GM23338 (cell line): Measurements from ENCODE around the gene OSBPL10. TPM values are rescaled to one million over a fixed set of nuclear protein-coding genes. Genes with fewer than 3 reads are reported as not detected.

Source experiments
- ATAC-seq: fragments of 200-7000 bp; cut with Tn5 transposase; 3 replicates; pipeline ENCODE4 v1.9.1; 2020
- DNase-seq: peaks from one replicate; pipeline ENCODE4 v3.0.0-alpha.2; 2015; ENCODE audit warnings: low spot score
- H2AFZ ChIP-seq: fragments of 200-600 bp; sonication (generic); 2 replicates; pipeline ENCODE4 v1.8.0; 2016; ENCODE audit warnings: antibody characterized with exemption, mild to moderate bottlenecking, moderate library complexity
- H3F3A ChIP-seq: fragments of 200-600 bp; sonication (generic); replicated peaks from 2 replicates; pipeline ENCODE4 v1.8.0; 2017; ENCODE audit warnings: antibody characterized with exemption, mixed run types, low read depth
- H3K27ac ChIP-seq: fragments of 200-600 bp; sonication (generic); 2 replicates; pipeline ENCODE4 v1.6.1; 2016; ENCODE audit warnings: low read depth
- H3K27me3 ChIP-seq: fragments of 200-600 bp; sonication (generic); 2 replicates; pipeline ENCODE4 v1.8.0; 2016; ENCODE audit warnings: mild to moderate bottlenecking, mixed run types, moderate library complexity; ENCODE audit not compliant: insufficient read depth
- H3K36me3 ChIP-seq: fragments of 200-600 bp; sonication (generic); 2 replicates; pipeline ENCODE4 v1.8.0; 2016; ENCODE audit warnings: mild to moderate bottlenecking; ENCODE audit not compliant: insufficient read depth
- H3K4me1 ChIP-seq: fragments of 200-600 bp; sonication (generic); 2 replicates; pipeline ENCODE4 v1.8.0; 2016; ENCODE audit warnings: mild to moderate bottlenecking, moderate library complexity; ENCODE audit not compliant: insufficient read depth
- H3K4me2 ChIP-seq: fragments of 200-600 bp; sonication (generic); 2 replicates; pipeline ENCODE4 v1.7.1; 2017; ENCODE audit warnings: mixed run types
- H3K4me3 ChIP-seq: fragments of 200-600 bp; sonication (generic); 2 replicates; pipeline ENCODE4 v1.6.1; 2016; ENCODE audit warnings: mixed run types
- H3K79me2 ChIP-seq: fragments of 200-600 bp; sonication (generic); replicated peaks from 2 replicates; pipeline ENCODE4 v1.8.0; 2017; ENCODE audit warnings: mild to moderate bottlenecking; ENCODE audit not compliant: insufficient read depth
- H3K9me2 ChIP-seq: fragments of 200-600 bp; sonication (generic); 2 replicates; pipeline ENCODE4 v1.8.0; 2017; ENCODE audit not compliant: insufficient read depth
- H4K20me1 ChIP-seq: fragments of 200-600 bp; sonication (generic); replicated peaks from 2 replicates; pipeline ENCODE4 v1.8.0; 2017; ENCODE audit warnings: mild to moderate bottlenecking; ENCODE audit not compliant: insufficient read depth
- H3K27ac Mint-ChIP-seq: 2 replicates; pipeline ENCODE4 v1.8.0; 2020; ENCODE audit warnings: inconsistent platforms, mild to moderate bottlenecking, moderate library complexity, mixed read lengths
- H3K27me3 Mint-ChIP-seq: 3 replicates; pipeline ENCODE4 v1.8.0; 2022; ENCODE audit warnings: low read depth, mild to moderate bottlenecking, moderate library complexity, mixed read lengths, inconsistent platforms; ENCODE audit not compliant: insufficient read depth, poor library complexity
- H3K36me3 Mint-ChIP-seq: 3 replicates; pipeline ENCODE4 v1.8.0; 2021; ENCODE audit warnings: low read depth, mild to moderate bottlenecking, inconsistent platforms, moderate library complexity, mixed read lengths
- H3K4me1 Mint-ChIP-seq: 3 replicates; pipeline ENCODE4 v1.8.0; 2020; ENCODE audit warnings: mild to moderate bottlenecking, inconsistent platforms, mixed read lengths
- H3K4me3 Mint-ChIP-seq: 3 replicates; pipeline ENCODE4 v1.8.0; 2021; ENCODE audit warnings: moderate library complexity, mild to moderate bottlenecking, inconsistent platforms, mixed read lengths
- H3K9me3 Mint-ChIP-seq: 3 replicates; pipeline ENCODE4 v1.8.0; 2020; ENCODE audit warnings: moderate library complexity, mild to moderate bottlenecking, inconsistent platforms, mixed read lengths
- CREB1 ChIP-seq: fragments of 250-450 bp; sonication (Bioruptor Pico); IDR thresholded peaks from 2 replicates; pipeline ENCODE4 v1.5.0; 2020; ENCODE audit warnings: low read depth, mild to moderate bottlenecking, moderate library complexity
- EZH2 ChIP-seq: fragments of 200-600 bp; sonication (generic); IDR thresholded peaks from one replicate; pipeline ENCODE4 v1.8.0; 2017; ENCODE audit warnings: antibody characterized with exemption, mild to moderate bottlenecking, low read depth; ENCODE audit not compliant: unreplicated experiment
- EZH2phosphoT487 ChIP-seq: fragments of 200-600 bp; sonication (generic); IDR thresholded peaks from one replicate; pipeline ENCODE4 v1.8.1; 2018; ENCODE audit warnings: antibody characterized with exemption; ENCODE audit not compliant: unreplicated experiment
- JUNB ChIP-seq: IDR thresholded peaks from one replicate; pipeline ENCODE4 v1.6.1; 2016; ENCODE audit warnings: antibody characterized with exemption; ENCODE audit not compliant: unreplicated experiment
- NANOG ChIP-seq: IDR thresholded peaks from 2 replicates; pipeline ENCODE4 v1.6.1; 2016; ENCODE audit warnings: antibody characterized with exemption, borderline replicate concordance
- POLR2AphosphoS5 ChIP-seq: IDR thresholded peaks from 2 replicates; pipeline ENCODE4 v1.6.1; 2016; ENCODE audit warnings: antibody characterized with exemption, low read depth
- STAT1 ChIP-seq: IDR thresholded peaks from one replicate; pipeline ENCODE4 v1.6.1; 2016; ENCODE audit warnings: antibody characterized with exemption; ENCODE audit not compliant: unreplicated experiment
- ZNF114 ChIP-seq: fragments of 250-450 bp; sonication (Bioruptor Pico); IDR thresholded peaks from 2 replicates; pipeline ENCODE4 v1.5.0; 2020; ENCODE audit warnings: mild to moderate bottlenecking, moderate library complexity
- ZNF331 ChIP-seq: fragments of 250-450 bp; sonication (Bioruptor Pico); IDR thresholded peaks from 2 replicates; pipeline ENCODE4 v1.5.0; 2020; ENCODE audit warnings: low read depth, mild to moderate bottlenecking, moderate library complexity
- polyA plus RNA-seq: library from polyadenylated mRNA; unstranded; fragments of >200 nt; fragmentation: Nextera tagmentation; extraction: Ambion mirVana; gene quantifications from 2 replicates; pipeline ENCODE4 v1.2.1, GENCODE V29; 2016
- total RNA-seq: library from RNA; depleted of rRNA; stranded (reverse); fragments of >200 nt; shearing (Covaris generic); gene quantifications from 2 replicates; pipeline ENCODE4 v1.2.3, GENCODE V29; 2014
- TF ChIP-seq, protein P1 (sequence below), 2 experiments: fragments of 200-600 bp in 1 of 2; sonication (generic) in 1 of 2; conservative IDR thresholded peaks; 2 replicates each; pipeline versions ENCODE4 v1.5.1 to v1.6.1; 2016 to 2017; ENCODE audit warnings: antibody characterized with exemption in 2 of 2, low read depth in 2 of 2, mild to moderate bottlenecking in 2 of 2, moderate library complexity in 1 of 2
- TF ChIP-seq, protein P2 (sequence below): IDR thresholded peaks from 2 replicates; pipeline ENCODE4 v1.6.1; 2016; ENCODE audit warnings: antibody characterized with exemption
- TF ChIP-seq, protein P3 (sequence below): IDR thresholded peaks from one replicate; pipeline ENCODE4 v1.6.1; 2018; ENCODE audit warnings: antibody characterized with exemption; ENCODE audit not compliant: unreplicated experiment
- TF ChIP-seq, protein P4 (sequence below): fragments of 250-450 bp; sonication (Bioruptor Pico); IDR thresholded peaks from 2 replicates; pipeline ENCODE4 v1.5.0; 2020; ENCODE audit warnings: mild to moderate bottlenecking, moderate library complexity

Gene OSBPL10
- total and polyA plus RNA-seq, 2 experiments from 2014 or later: 23.8 to 149 TPM

DNA sequence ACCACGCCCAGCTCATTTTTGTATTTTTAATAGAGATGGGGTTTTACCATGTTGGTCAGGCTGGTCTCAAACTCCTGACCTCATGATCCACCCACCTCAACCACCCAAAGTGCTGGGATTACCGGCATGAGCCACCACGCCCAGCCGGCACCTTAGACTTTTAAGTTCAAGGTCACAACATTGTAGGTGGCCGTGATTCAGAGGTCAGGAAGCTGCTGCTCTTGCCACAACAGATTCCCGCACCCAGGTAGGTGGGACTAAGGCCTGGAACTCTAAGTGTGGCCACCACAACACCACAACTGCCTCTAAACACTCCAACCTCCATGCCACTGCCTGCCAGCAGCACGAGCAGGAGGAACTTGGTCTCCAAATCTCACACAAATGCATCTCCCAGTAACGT, 251.5 kb downstream of the OSBPL10 start:
- no peak for DNase-seq
- H4K20me1 ChIP-seq: peaks cover 13% of the 10 kb centered on the region
- Mint-ChIP-seq H3K9me3 (no peaks in the 10 kb centered on the region), H3K27ac (no peak overlapping the region; the same call in 1 of the 2 replicates), H3K36me3 (peaks cover 15% of the 10 kb centered on the region; the same call in 2 of the 3 replicates), H3K4me1 (peaks cover 9% of the 10 kb centered on the region), H3K4me3 (no peak overlapping the region), H3K27me3 (peaks cover 2% of the 10 kb centered on the region)
- H3K36me3 ChIP-seq: no peaks in the 10 kb centered on the region
- peaks cover under 1% of the 10 kb centered on the region for H3K4me1 ChIP-seq
- no peak overlapping the region for H2AFZ ChIP-seq
- TF ChIP-seq ZNF114 (CRISPR knock-in tag) (no peak), STAT1 (no peak), NANOG (no peak), ZNF331 (no peak), EZH2phosphoT487 (no peak), CREB1 (CRISPR knock-in tag) (no peak), JUNB (no peak), POLR2AphosphoS5 (no peak), EZH2 (no peak)
- TF ChIP-seq, protein P1, sequence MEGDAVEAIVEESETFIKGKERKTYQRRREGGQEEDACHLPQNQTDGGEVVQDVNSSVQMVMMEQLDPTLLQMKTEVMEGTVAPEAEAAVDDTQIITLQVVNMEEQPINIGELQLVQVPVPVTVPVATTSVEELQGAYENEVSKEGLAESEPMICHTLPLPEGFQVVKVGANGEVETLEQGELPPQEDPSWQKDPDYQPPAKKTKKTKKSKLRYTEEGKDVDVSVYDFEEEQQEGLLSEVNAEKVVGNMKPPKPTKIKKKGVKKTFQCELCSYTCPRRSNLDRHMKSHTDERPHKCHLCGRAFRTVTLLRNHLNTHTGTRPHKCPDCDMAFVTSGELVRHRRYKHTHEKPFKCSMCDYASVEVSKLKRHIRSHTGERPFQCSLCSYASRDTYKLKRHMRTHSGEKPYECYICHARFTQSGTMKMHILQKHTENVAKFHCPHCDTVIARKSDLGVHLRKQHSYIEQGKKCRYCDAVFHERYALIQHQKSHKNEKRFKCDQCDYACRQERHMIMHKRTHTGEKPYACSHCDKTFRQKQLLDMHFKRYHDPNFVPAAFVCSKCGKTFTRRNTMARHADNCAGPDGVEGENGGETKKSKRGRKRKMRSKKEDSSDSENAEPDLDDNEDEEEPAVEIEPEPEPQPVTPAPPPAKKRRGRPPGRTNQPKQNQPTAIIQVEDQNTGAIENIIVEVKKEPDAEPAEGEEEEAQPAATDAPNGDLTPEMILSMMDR (conservative IDR thresholded peaks at IDR 0.05; ENCODE audit: low read depth in 2 of 2): no peak
- TF ChIP-seq, protein P2, sequence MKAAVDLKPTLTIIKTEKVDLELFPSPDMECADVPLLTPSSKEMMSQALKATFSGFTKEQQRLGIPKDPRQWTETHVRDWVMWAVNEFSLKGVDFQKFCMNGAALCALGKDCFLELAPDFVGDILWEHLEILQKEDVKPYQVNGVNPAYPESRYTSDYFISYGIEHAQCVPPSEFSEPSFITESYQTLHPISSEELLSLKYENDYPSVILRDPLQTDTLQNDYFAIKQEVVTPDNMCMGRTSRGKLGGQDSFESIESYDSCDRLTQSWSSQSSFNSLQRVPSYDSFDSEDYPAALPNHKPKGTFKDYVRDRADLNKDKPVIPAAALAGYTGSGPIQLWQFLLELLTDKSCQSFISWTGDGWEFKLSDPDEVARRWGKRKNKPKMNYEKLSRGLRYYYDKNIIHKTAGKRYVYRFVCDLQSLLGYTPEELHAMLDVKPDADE: no peak
- TF ChIP-seq, protein P3, sequence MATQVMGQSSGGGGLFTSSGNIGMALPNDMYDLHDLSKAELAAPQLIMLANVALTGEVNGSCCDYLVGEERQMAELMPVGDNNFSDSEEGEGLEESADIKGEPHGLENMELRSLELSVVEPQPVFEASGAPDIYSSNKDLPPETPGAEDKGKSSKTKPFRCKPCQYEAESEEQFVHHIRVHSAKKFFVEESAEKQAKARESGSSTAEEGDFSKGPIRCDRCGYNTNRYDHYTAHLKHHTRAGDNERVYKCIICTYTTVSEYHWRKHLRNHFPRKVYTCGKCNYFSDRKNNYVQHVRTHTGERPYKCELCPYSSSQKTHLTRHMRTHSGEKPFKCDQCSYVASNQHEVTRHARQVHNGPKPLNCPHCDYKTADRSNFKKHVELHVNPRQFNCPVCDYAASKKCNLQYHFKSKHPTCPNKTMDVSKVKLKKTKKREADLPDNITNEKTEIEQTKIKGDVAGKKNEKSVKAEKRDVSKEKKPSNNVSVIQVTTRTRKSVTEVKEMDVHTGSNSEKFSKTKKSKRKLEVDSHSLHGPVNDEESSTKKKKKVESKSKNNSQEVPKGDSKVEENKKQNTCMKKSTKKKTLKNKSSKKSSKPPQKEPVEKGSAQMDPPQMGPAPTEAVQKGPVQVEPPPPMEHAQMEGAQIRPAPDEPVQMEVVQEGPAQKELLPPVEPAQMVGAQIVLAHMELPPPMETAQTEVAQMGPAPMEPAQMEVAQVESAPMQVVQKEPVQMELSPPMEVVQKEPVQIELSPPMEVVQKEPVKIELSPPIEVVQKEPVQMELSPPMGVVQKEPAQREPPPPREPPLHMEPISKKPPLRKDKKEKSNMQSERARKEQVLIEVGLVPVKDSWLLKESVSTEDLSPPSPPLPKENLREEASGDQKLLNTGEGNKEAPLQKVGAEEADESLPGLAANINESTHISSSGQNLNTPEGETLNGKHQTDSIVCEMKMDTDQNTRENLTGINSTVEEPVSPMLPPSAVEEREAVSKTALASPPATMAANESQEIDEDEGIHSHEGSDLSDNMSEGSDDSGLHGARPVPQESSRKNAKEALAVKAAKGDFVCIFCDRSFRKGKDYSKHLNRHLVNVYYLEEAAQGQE: no peak
- TF ChIP-seq, protein P4, sequence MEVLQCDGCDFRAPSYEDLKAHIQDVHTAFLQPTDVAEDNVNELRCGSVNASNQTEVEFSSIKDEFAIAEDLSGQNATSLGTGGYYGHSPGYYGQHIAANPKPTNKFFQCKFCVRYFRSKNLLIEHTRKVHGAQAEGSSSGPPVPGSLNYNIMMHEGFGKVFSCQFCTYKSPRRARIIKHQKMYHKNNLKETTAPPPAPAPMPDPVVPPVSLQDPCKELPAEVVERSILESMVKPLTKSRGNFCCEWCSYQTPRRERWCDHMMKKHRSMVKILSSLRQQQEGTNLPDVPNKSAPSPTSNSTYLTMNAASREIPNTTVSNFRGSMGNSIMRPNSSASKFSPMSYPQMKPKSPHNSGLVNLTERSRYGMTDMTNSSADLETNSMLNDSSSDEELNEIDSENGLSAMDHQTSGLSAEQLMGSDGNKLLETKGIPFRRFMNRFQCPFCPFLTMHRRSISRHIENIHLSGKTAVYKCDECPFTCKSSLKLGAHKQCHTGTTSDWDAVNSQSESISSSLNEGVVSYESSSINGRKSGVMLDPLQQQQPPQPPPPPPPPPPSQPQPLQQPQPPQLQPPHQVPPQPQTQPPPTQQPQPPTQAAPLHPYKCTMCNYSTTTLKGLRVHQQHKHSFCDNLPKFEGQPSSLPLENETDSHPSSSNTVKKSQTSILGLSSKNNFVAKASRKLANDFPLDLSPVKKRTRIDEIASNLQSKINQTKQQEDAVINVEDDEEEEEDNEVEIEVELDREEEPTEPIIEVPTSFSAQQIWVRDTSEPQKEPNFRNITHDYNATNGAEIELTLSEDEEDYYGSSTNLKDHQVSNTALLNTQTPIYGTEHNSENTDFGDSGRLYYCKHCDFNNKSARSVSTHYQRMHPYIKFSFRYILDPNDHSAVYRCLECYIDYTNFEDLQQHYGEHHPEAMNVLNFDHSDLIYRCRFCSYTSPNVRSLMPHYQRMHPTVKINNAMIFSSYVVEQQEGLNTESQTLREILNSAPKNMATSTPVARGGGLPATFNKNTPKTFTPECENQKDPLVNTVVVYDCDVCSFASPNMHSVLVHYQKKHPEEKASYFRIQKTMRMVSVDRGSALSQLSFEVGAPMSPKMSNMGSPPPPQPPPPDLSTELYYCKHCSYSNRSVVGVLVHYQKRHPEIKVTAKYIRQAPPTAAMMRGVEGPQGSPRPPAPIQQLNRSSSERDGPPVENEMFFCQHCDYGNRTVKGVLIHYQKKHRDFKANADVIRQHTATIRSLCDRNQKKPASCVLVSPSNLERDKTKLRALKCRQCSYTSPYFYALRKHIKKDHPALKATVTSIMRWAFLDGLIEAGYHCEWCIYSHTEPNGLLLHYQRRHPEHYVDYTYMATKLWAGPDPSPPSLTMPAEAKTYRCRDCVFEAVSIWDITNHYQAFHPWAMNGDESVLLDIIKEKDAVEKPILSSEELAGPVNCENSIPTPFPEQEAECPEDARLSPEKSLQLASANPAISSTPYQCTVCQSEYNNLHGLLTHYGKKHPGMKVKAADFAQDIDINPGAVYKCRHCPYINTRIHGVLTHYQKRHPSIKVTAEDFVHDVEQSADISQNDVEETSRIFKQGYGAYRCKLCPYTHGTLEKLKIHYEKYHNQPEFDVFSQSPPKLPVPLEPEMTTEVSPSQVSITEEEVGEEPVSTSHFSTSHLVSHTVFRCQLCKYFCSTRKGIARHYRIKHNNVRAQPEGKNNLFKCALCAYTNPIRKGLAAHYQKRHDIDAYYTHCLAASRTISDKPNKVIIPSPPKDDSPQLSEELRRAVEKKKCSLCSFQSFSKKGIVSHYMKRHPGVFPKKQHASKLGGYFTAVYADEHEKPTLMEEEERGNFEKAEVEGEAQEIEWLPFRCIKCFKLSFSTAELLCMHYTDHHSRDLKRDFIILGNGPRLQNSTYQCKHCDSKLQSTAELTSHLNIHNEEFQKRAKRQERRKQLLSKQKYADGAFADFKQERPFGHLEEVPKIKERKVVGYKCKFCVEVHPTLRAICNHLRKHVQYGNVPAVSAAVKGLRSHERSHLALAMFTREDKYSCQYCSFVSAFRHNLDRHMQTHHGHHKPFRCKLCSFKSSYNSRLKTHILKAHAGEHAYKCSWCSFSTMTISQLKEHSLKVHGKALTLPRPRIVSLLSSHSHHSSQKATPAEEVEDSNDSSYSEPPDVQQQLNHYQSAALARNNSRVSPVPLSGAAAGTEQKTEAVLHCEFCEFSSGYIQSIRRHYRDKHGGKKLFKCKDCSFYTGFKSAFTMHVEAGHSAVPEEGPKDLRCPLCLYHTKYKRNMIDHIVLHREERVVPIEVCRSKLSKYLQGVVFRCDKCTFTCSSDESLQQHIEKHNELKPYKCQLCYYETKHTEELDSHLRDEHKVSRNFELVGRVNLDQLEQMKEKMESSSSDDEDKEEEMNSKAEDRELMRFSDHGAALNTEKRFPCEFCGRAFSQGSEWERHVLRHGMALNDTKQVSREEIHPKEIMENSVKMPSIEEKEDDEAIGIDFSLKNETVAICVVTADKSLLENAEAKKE (CRISPR knock-in tag): no peak
- no peak for ATAC-seq
- no peak overlapping the region for H3K4me3 ChIP-seq
- no peaks in the 10 kb centered on the region for H3K9me2 ChIP-seq
- no peaks in the 10 kb centered on the region for H3K79me2 ChIP-seq
- H3K4me2 ChIP-seq: no peak overlapping the region
- H3K27me3 ChIP-seq: no peaks in the 10 kb centered on the region
- no peaks in the 10 kb centered on the region for H3F3A ChIP-seq
- no peak overlapping the region for H3K27ac ChIP-seq
